ENCODE results near the gene MYO5B.

Gene MYO5B

GRCh38 chr18:50192995-50193795 lies 1.8 kb downstream of the MYO5B start:
- no peak for DNase-seq (ENCODE audit: low read depth)
- TF ChIP-seq MYC (IDR thresholded peaks at IDR 0.05; ENCODE audit: low read depth, low read length) (no peak), CTCF (IDR thresholded peaks at IDR 0.05; ENCODE audit: low read depth, low read length) (no peak), POLR2A (IDR thresholded peaks at IDR 0.05; ENCODE audit: extremely low read depth, insufficient read length) (no peak), MAX (IDR thresholded peaks at IDR 0.05; ENCODE audit: low read depth, low read length) (no peak)
- H3K4me3 ChIP-seq (ENCODE audit: low read depth, low read length): no peak overlapping the region

GRCh38 chr18:50190926-50191325 lies 4.0 kb downstream of the MYO5B start:
- DNase-seq (ENCODE audit: low read depth): no peak
- TF ChIP-seq POLR2A (IDR thresholded peaks at IDR 0.05; ENCODE audit: extremely low read depth, insufficient read length): no peak
- no peak for TF ChIP-seq MAX (IDR thresholded peaks at IDR 0.05; ENCODE audit: low read depth, low read length)

GRCh38 chr18:50190236-50190635 lies 4.7 kb downstream of the MYO5B start:
- TF ChIP-seq MAX (IDR thresholded peaks at IDR 0.05; ENCODE audit: low read depth, low read length) (no peak), MYC (IDR thresholded peaks at IDR 0.05; ENCODE audit: low read depth, low read length) (no peak), POLR2A (IDR thresholded peaks at IDR 0.05; ENCODE audit: extremely low read depth, insufficient read length) (no peak), CTCF (IDR thresholded peaks at IDR 0.05; ENCODE audit: low read depth, low read length) (no peak)
- no peak overlapping the region for H3K4me3 ChIP-seq (ENCODE audit: low read depth, low read length)
- DNase-seq (ENCODE audit: low read depth): no peak

More at GRCh38 chr18:50190926-50191325, 4.0 kb downstream of the MYO5B start:
- no peak overlapping the region for H3K4me3 ChIP-seq (ENCODE audit: low read depth, low read length)

GRCh38 chr18:50189160-50189559 lies 5.8 kb downstream of the MYO5B start:
- no peak overlapping the region for H3K4me3 ChIP-seq (ENCODE audit: low read depth, low read length)
- no peak for DNase-seq (ENCODE audit: low read depth)
- TF ChIP-seq MAX (IDR thresholded peaks at IDR 0.05; ENCODE audit: low read depth, low read length): no peak
- TF ChIP-seq MYC (IDR thresholded peaks at IDR 0.05; ENCODE audit: low read depth, low read length): no peak
- TF ChIP-seq POLR2A (IDR thresholded peaks at IDR 0.05; ENCODE audit: extremely low read depth, insufficient read length): no peak
- no peak for TF ChIP-seq CTCF (IDR thresholded peaks at IDR 0.05; ENCODE audit: low read depth, low read length)

- no peak for DNase-seq (ENCODE audit: low read depth)
- no peak overlapping the region for H3K4me3 ChIP-seq (ENCODE audit: low read depth, low read length)
- TF ChIP-seq MYC (IDR thresholded peaks at IDR 0.05; ENCODE audit: low read depth, low read length) (no peak), CTCF (IDR thresholded peaks at IDR 0.05; ENCODE audit: low read depth, low read length) (no peak), MAX (IDR thresholded peaks at IDR 0.05; ENCODE audit: low read depth, low read length) (no peak), POLR2A (IDR thresholded peaks at IDR 0.05; ENCODE audit: extremely low read depth, insufficient read length) (no peak)
These were observed 6.3 kb downstream of the MYO5B start for GRCh38 chr18:50188652-50189051.

GRCh38 chr18:50187659-50188058 lies 7.3 kb downstream of the MYO5B start:
- no peak for DNase-seq (ENCODE audit: low read depth)
- no peak for TF ChIP-seq POLR2A (IDR thresholded peaks at IDR 0.05; ENCODE audit: extremely low read depth, insufficient read length)
- no peak for TF ChIP-seq CTCF (IDR thresholded peaks at IDR 0.05; ENCODE audit: low read depth, low read length)
- no peak for TF ChIP-seq MYC (IDR thresholded peaks at IDR 0.05; ENCODE audit: low read depth, low read length)
- TF ChIP-seq MAX (IDR thresholded peaks at IDR 0.05; ENCODE audit: low read depth, low read length): no peak
- no peak overlapping the region for H3K4me3 ChIP-seq (ENCODE audit: low read depth, low read length)

Data from NB4 (cell line).